Endometrial microvascular endothelial cells (primary cell): Measurements from ENCODE around the gene SAA2. TPM values are rescaled to one million over a fixed set of nuclear protein-coding genes. Genes with fewer than 3 reads are reported as not detected.
"Not testable (repeated sequence)": the region's sequence is repeated elsewhere in the genome, so short reads cannot be mapped to it uniquely, and the experiment has no call there.

Source experiments
- in situ Hi-C: cut with HindIII; loops from 2 replicates; pipeline ENCODE4 v1.10.0; 2017; ENCODE audit warnings: low sequenced_read_pairs, low pct_unique_long_range_greater_than_20kb; ENCODE audit errors: inconsistent ontology term
- total RNA-seq: library from RNA; depleted of rRNA; stranded (reverse); fragments of >200 nt; gene quantifications from one replicate; pipeline ENCODE4 v1.2.3, GENCODE V29; 2015; ENCODE audit errors: inconsistent ontology term

The SAA2 gene
- total RNA-seq = not detected

- in situ Hi-C loops = no loop called here
Observed at GRCh38 chr11:18248561-18248960, at the start of gene SAA2. TSS of gene SAA2 (minus strand) at chr11:18248668. CDS start at chr11:18248011, 657 bp downstream.

- in situ Hi-C loops = no loop called here
Observed at GRCh38 chr11:18295316-18295715, 46.8 kb upstream of the SAA2 start.

GRCh38 chr11:18294862-18295261, 46.4 kb upstream of the SAA2 start:
- in situ Hi-C loops = no loop called here

- in situ Hi-C loops = no loop called here
Observed at GRCh38 chr11:18288911-18289310, 40.4 kb upstream of the SAA2 start.

GRCh38 chr11:18285841-18286240, 37.4 kb upstream of the SAA2 start:
- in situ Hi-C loops = no loop called here

GRCh38 chr11:18282626-18283025, 34.2 kb upstream of the SAA2 start:
- in situ Hi-C loops = no loop called here

GRCh38 chr11:18280438-18281045, 32.1 kb upstream of the SAA2 start:
- in situ Hi-C loops = no loop called here

- in situ Hi-C loops = no loop called here
Observed at GRCh38 chr11:18277565-18278271, 29.2 kb upstream of the SAA2 start.

- in situ Hi-C loops = no loop called here
Observed at GRCh38 chr11:18271206-18271605, 22.7 kb upstream of the SAA2 start.

GRCh38 chr11:18270102-18270501, 21.6 kb upstream of the SAA2 start:
- in situ Hi-C loops = no loop called here

- in situ Hi-C loops = not testable (repeated sequence)
Observed at GRCh38 chr11:18269252-18269651, 20.8 kb upstream of the SAA2 start.

- in situ Hi-C loops = not testable (repeated sequence)
Observed at GRCh38 chr11:18267335-18268133, 19.1 kb upstream of the SAA2 start.

- in situ Hi-C loops = no loop called here
Observed at GRCh38 chr11:18265949-18266348, 17.5 kb upstream of the SAA2 start, which contains the start of gene SAA1. TSS of gene SAA1 (plus strand) at chr11:18266264. CDS start at chr11:18266888, 624 bp downstream.

GRCh38 chr11:18264677-18265555, 16.4 kb upstream of the SAA2 start:
- in situ Hi-C loops = no loop called here

GRCh38 chr11:18264035-18264434, 15.6 kb upstream of the SAA2 start:
- in situ Hi-C loops = no loop called here

GRCh38 chr11:18262681-18263350, 14.3 kb upstream of the SAA2 start:
- in situ Hi-C loops = not testable (repeated sequence)

GRCh38 chr11:18261721-18262120, 13.3 kb upstream of the SAA2 start:
- in situ Hi-C loops = no loop called here

- in situ Hi-C loops = no loop called here
Observed at GRCh38 chr11:18259259-18259658, 10.8 kb upstream of the SAA2 start.
